OCI-LY7 (cell line): Measurements from ENCODE around the gene EID3.

ENCODE experiments used
- CTCF ChIP-seq: fragments of 200-600 bp; sonication (generic); conservative IDR thresholded peaks from 2 replicates; pipeline ENCODE4 v1.5.1; 2014; ENCODE audit warnings: mild to moderate bottlenecking, antibody characterized with exemption, low read length, moderate library complexity, mixed read lengths
- EZH2phosphoT487 ChIP-seq: fragments of 200-600 bp; sonication (generic); IDR thresholded peaks from 2 replicates; pipeline ENCODE4 v1.6.1; 2018; ENCODE audit warnings: low read depth, borderline replicate concordance, mild to moderate bottlenecking, mixed run types, antibody characterized with exemption, low read length, moderate library complexity, mixed read lengths

DNA sequence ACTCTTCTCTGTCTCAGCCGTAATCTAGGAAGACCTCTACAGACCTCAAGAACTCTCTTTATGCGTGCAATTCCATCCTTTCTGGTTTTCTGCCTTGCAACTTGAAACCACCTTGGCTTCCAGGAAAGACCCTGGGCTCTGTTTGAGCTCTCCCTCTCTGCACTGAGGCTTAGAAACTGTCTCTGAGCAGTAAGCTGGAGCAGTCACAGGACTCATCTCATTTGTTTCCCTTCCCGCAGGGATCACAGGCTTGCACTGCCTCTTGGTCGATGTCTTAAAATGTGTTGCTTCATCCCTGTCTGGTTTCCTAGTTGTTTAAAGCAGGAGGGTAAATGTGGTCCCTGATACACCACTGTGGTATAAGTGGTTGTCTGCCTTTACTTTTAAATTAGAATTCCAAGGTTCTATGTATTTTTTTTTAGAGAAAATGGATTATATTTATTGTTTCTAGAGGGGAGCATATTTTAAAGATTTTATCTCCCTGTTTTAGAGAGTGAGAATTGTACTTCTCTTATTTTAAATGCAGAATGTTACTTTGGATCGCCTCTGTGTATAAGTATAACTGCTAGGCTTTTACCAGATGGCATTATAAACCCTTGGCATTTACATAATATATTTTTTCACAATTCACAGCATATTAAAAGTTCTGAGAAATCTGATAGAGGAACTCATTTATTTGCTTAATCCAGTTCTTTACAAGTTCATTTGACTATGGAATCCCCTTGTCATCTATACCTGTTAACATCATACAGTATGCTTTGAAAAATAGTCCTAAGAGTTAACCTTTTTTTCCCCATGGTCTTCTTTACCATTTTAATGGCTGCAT lies 26.4 kb downstream of the EID3 start:
- TF ChIP-seq CTCF (no peak), EZH2phosphoT487 (no peak)
